Islet precursor cell (in vitro differentiated cells): Measurements from ENCODE around the gene LIN9.

ENCODE experiments used
- DNase-seq: peaks from one replicate; pipeline ENCODE4 v3.0.0-alpha.2; 2018

Gene LIN9

DNA sequence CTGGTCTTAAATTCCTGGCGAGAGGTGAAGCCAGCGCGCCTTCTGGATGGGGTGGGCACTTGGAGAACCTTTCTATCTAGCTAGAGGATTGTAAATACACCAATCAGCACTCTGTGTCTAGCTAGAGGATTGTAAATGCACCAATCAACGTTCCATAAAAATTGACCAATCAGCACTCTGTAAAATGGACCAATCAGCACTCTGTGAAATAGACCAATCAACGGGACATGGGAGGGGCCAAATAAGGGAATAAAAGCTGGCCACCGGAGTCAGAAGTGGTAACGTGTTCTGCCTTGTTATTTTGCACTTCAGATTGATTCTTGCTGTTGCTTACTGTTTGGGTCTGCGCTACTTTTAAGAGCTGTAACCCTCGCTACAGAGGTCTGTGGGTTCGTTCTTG is 12.0 kb upstream of the LIN9 start:
- no peak for DNase-seq

DNA sequence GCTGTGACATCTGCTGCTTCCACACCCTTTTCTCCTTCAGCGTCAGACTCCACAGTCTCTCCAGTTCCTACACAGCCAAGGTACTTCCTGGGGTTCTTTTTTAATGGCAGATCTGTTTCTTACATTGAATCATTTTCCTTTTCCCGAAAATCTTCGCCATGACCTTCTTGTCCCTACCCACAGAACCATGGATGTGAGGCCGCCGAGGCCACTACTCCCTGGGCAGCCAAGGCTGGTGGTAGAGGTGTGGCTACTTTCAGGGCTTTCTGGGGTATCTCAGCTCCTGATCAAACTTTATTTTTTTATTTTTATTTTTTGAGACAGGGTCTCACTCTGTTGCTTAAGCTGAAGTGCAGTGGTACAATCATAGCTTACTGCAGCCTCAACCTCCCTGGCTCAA is 9.5 kb upstream of the LIN9 start:
- DNase-seq: no peak

DNA sequence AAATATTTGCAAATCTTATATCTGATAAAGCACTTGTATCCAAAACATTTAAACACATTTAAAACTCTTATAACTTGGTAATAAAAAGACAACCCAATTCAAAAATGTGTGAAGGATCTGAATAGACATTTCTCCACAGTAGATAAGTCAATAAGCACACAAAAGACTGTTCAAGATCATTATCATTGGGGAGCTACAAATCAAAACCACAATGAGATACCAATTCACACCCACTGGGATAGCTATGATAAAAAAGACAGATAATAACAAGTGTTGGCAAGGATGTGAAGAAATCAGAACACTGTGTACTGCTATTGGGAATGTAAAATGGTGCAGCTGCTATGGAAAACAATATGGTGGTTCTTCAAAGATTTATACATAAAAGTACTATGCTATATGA is 5.1 kb upstream of the LIN9 start:
- no peak for DNase-seq

DNA sequence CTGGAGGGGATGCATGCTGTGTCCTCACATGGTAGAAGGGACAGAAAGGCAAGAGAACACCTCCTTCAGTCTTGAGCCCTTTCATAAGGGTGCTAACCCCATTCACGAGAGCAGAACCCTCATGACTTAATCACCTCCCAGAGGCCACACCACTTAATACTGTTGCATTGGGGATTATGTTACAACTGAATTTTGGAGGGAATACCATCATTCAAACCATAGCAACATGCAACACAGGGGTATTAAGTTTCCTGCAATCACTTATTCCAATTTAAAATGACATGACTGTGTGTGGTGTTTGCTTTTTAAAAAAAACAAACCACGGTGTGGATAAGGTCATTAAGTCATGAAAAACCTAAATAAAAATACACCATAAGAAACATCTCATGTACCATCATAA is 3.1 kb upstream of the LIN9 start:
- DNase-seq: no peak

DNA sequence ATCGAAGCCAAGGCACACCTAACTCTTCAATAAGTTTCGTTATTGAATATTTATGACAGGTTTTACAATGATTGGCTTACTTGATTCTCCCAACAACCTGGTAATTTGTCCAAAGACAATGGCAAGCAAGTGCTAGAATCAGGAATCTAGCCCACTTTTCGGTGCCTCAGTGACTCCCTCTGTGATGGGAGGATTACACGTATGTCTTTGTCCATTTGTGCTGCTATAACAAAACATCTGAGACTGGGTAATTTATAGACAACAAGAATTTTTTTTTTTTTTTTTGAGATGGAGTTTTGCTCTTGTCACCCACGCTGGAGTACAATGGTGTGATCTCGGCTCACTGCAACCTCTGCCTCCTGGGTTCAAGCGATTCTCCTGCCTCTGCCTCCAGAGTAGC is 2.4 kb upstream of the LIN9 start:
- no peak for DNase-seq

DNA sequence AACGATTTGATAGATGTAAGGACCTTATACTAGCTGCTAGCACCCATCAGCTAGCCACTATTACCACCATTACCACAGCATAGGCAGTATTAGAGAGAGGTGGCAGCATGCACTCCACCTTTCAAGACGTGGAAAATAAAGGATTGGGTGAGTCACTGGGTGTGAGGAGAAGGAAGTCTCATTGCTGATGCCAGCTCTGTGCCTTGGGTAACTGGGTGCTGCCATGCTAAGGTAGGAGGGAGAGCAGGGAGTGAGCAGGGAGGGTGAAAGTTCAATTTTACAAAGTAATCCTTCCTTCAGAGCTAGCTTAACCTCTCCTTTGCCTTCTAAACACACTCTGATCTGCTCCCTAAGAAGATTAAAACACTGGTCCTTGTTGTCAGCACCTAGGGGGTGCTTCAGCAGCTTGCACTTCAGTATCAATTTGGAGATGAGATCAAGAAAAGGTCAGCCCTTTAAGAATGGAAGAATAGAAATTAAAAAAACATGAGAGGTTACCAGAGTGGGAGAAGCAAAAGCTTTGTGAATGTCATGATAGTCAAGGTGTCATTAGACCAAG is 1.8 kb upstream of the LIN9 start:
- no peak for DNase-seq

DNA sequence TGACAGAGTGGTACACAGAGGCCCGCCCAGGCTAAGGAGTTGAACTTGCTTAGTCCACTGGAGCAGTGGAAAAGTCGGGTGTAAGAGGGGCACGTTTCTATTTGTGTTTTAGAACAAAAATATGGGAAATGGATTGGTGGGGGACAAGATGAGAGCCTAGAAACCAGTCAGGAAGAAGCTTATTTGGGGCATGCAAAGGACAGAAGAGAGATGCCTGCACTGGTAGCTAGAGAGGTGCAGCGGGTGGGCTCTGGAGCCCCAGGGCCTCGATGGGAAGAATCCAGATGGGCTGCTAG is 1.2 kb upstream of the LIN9 start:
- no peak for DNase-seq

DNA sequence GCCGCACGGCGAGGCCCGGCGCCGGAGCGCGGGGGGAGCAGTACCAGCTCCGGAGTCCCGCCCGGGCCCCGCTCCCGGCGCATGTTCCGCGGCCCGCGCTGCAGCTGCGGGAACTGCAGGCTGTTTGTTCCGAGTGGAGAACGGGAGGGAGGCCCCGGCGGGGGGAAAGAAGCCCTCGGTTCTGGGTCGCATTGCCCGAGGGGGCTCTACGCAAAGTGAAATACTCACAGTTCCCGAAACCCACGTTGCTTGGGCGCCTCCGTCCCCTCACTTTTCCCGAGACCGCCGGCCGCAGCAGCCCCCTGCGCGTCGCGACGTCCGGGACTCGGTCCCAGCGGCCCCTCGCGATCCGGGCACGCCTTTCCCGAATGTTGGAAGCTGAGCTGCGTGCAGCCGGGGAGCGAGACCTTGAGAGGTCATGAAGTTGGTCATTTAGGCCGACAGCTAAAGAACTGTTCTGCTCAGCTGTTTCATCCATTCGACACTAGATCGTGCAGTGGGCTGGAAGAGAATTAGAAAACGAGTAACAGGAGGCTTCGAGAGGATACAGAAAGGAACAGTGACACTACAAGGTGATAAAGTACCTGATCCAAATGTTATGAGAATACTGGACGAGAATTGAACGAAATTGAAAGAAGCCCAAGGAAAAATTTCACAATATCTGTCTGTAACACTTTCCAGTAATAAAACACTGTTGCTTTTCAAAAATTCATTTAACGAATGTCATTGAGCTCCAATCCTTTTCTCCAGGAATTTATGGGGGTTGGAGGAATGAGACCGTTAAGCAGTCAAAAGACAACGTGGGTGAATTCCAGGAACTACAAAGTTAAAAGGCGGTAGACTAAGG is 657 bp upstream of the LIN9 start:
- DNase-seq: no peak

DNA sequence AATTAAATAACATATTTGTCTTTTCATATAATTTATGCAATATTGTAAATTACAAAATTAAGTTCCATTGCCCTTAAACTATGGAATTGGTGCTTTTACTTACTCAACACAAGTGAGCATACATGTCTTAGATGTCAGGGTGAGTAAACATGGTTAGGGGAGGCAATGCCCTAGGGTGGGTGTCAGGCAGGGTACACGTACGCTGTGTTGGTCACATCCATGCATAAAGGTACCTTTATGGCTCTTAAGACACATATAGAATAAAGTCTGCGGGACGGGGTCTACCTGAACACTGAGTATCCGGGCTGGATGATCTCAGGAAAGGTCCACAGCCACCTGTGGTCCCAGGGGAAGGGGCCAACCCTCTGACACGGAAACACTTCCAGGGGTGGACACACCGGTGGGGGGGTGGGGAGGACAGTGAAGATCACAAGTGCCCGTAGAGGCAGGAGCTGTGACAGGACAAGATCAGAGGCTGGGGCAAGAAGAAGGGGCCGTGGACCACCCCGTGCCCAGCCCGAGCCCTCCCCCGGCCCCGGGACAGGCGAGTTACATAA is 720 bp downstream of the LIN9 start:
- peak; percentile 65 for DNase-seq

DNA sequence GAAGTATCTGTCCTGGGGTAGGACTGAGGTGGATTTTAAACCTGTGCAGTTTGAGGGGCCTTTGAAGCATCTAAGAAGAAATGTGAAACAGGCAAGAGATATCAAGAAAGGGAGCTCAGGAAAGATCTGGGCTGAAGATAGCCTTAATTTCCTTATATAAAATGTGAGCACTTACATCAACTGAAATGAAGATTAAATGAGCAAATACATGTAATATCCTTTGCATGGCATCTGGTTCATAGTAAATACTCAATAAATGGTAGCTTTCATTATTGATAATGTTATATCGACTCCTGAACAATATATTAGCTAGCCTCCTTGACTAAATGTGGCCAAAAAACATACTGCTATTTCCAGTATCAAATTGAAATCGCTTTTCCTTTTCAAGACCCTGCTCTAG is 2.5 kb downstream of the LIN9 start:
- no peak for DNase-seq

DNA sequence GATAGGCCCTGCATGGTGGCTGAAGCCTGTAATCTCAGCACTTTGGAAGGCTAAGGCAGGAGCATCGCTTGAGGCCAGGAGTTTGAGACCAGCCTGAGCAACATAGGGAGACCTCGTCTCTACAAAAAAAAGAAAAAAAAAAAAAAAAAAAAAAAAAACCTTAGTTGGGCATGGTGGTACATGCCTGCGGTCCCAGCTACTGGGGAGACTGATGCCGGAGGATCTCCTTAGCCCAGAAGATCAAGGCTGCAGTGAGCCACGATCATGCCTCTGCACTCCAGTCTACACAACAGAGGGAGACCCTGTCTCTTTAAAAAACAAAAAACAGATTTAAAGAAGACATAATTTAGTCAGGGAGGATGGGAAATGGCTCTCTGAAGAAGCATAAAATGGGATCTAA is 3.8 kb downstream of the LIN9 start:
- no peak for DNase-seq

DNA sequence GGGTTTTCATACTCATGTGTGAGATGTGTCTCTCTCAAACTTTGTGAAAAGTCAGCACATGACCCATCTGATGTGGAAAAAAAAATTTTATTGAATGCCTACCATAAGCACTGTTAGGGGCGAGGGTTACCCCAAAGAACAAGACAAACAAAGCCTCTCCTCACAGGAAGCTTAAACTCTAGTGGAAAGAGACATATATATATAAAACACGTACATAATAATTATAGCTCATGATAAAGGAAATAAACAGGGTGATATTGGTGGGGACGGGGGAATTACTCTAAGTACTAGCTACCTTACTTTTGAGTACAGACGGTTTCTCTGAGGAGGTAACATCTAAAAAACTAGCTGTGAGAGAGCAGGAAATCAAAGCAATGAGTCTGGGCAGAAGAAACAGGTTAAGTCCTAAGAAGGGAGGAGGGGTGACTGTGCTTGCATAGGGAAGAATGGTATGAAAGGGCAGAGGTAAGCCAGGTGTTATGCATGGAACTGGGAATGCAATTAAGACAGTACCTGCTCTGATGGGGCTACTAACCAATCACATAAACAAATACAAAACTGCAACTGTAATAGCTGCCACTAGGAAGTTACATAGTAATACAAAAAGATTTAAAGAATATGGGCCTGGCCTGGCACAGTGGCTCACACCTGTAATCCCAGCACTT is 4.5 kb downstream of the LIN9 start:
- DNase-seq: no peak

DNA sequence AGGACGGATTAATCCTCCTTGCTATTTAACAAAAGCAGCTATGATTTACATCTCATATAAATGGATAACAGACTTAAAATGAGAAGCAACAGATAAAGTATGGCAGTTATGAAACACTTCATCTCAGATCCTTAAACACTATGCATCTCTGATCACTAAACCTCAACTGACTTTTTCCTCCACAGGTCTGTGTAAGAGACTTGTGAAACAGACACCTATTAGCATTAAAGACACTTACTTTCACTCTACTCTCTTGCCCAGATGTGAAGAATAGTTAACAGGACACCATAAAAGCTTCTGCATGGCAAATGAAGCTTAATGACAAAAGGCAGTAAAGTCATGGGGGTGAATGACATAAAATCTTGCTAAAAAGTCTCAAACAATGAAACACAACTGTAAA is 6.2 kb downstream of the LIN9 start:
- DNase-seq: no peak

DNA sequence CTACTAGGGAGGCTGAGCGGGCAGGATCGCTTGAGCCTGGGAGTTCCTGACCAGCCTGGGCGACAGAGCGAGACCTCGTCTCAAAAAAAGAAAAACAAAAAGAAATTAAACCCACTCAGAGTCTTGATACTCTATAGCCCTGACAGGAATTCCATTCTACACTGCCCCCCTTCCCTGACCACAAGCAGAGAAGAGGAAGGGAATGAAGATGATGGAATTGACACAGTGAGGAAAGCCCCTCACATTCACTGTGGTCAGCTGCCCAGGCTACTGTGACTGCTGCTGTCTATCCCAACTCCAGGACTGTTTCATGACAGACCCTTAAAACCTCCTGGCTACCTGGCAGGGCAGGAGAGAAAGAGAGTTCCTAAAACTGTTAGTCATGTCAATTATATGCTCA is 12.1 kb downstream of the LIN9 start:
- no peak for DNase-seq

DNA sequence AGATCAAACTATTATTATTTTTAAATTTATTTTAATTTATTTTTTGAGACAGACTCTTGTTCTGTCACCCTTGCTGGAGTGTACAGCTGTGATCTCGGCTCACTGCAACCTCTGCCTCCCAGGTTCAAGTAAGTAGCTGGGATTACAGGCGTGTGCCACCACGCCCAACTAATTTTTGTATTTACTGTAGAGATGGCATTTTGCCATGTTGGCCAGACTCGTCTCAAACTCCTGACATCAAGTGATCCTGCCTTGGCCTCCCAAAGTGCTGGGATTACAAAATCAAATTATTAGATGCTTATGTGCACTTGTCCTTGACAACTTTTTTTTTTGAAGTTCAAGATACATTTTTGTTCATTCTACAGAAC is 15.4 kb downstream of the LIN9 start:
- DNase-seq: no peak

DNA sequence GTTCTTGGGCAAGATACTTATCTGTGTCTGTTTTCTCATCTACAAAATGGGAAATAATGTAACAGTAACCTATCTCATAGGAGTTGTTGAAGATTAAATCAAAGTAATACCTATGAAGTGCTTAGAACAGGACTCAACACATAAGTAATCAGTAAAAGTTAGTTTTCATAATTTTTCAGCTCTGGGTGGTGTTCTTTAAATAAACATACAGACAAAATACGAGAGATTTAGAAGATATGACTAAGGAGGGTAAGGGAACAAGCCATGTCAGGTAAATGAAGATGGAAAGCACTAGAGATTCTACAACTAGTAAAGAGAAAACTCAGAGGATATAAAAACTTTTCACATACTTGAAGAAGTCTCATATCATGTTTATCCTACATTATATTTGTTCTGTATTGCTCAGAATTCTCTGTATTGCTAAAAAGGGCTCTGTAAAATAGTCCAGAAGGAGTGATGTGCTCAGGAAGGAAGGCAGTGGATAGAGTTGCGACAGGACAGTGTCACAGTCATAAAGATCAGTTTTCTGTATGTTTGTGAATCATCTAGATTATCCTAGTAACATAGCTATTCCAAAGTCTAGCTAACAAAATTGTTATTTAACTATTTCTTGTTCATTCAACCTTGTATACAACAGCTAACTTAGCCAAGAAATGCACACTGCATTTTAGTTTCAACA is 16.0 kb downstream of the LIN9 start:
- no peak for DNase-seq

DNA sequence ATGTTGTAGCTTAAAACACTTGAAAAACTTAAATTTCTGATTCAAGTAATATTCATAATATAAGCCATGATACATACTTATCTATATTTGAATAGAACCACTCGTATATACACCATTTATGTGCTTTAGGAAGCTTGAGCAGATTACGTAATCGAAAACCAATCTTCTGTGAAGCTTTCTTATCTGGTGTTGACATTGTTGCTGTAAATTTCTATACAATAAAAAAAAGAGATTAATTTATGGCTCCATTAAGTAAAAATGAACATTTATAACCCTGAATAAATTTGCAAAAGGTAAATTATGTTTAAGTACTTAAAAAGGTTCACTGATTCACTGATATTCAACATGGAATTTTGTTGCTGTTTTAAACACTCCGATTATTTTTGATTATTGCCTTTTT is 21.4 kb downstream of the LIN9 start:
- no peak for DNase-seq

DNA sequence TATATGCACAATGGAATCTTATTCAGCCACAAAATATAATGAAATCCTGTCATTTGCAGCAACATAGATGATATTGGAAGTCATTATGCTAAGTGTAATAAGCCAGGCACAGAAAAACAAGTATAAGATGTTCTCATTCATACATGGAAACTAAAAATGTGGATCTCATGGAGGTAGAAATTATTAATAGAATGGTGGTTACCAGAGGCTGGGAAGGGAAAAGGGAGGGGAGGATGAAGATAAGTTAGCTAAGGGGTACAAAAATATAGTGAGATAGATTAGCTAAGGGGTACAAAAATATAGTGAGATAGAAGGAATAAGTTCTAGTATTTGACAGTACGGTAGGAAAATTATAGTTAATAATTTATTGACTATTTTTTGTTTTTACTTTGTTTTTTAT is 27.9 kb downstream of the LIN9 start:
- DNase-seq: no peak

DNA sequence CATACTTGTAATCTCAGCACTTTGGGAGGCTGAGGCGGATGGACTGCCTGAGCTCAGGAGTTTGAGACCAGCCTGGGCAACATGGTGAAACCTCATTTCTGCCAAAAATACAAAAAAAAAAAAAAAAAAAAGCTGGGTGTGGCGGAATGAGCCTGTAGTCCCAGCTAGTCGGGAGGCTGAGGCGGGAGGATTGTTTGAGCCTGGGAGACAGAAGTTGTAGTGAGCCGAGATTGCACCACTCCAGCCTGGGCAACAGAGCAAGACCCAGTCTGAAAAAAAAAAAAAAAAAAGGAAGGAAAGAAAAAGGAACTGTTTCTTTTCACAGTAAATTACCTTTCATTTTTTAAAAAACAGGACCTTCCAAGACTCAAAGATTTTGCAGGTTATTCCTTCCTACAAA is 29.5 kb downstream of the LIN9 start:
- no peak for DNase-seq

DNA sequence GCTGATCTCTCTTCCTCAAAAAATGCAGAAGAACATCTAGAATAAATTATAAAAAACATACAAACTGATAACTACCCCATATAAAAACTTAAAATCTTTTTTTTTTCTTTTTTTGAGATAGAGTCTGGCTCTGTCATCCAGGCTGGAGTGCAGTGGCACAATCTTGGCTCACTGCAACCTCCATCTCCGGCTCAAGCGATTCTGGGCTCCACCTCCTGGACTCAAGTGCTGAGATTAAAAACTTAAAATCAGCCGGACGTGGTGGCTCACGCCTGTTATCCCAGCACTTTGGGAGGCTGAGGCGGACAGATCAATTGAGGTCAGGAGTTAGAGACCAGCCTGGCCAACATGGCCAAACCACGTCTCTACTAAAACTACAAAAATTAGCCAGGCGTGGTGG is 31.1 kb downstream of the LIN9 start:
- no peak for DNase-seq

DNA sequence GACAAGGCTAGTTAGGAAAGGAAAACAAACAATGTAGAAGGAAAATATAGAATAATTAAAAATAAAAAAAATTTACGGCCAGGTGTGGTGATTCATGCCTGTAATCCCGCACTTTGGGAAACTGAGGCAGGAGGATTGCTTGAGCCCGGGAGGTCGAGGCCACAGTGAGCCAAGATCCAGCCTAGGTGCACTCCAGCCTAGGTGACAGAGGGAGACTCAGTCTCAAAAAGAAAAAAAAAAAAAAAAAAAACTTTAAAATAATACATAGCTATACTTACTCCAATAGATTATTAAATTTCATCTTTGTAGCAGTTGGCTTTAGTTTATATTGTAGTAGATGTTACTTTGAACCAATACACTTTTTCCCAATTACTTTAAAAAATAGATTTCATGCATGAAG is 32.0 kb downstream of the LIN9 start:
- no peak for DNase-seq

DNA sequence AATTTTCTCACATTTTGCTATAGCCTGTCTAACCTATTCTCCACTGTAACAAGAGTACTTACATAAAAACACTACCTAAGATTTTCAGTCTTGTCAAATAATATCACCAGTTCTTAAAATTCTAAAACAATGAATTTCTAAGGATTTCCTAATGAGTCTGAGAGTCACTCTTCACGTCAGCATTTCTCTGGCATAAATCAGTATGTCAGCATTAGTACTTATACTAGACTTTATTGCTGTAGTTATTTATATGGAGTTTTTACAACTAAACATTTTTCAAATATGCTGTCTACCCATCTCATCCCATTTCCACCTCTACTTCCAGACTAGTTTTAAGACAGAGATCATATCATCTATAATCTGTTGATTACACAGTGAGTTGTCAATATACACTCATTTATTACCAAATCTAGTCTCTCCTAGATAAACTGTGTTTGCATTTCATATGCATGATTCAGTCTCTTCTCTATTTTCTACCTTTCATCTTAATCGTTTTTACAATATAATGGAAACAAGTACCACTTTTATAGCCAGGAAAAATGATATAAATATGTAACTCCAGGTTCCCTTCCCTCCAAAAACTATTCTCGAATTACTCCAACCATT is 32.8 kb downstream of the LIN9 start:
- no peak for DNase-seq

DNA sequence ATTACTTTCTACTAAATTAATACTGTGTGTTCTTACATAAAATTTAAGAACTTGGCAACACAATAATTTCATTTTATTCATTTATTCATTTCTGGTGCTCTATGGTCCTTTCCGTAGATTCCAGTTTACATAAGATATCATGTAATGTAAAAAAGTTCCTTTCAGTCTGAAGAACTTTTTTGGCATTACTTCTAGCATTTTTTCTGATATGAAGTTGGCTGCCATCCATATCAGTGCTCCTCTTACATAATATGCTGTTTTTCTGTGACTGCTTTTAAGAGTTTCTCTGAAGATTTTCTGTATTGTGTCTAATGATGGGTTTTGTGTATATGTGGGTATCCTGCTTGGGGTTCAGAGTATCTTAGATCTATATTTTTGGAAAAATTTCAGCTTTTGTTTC is 34.8 kb downstream of the LIN9 start:
- no peak for DNase-seq
